ENCODE results near the gene STAG2. TPM values are rescaled to one million over a fixed set of nuclear protein-coding genes. Genes with fewer than 3 reads are reported as not detected.
A peak's percentile ranks its signal among the peaks of the same experiment; 100 is the strongest.

Gene STAG2
- polyA plus RNA-seq, 3 donors, result 20.6 to 56.2 (median 40.9) TPM

GRCh38 chrX:123973921-123974320 is 12.4 kb downstream of the STAG2 start:
- intact Hi-C loops (cut with micrococcal nuclease), result loop anchor here (10.0 kb wide), 2 partner anchors 89 to 139 kb away; no protein-coding TSS in a partner anchor
- H3K9ac ChIP-seq (ENCODE audit: insufficient read depth, low read length, poor library complexity, severe bottlenecking), result no peak overlapping the region
- no peaks in the 10 kb centered on the region for H3K9me3 ChIP-seq (replicated peaks in 1 of 2; ENCODE audit: control insufficient read depth in 1 of 2, insufficient read depth in 1 of 2, low read length in 2 of 2)
- no peak overlapping the region for H3K4me3 ChIP-seq (replicated peaks in 1 of 3; ENCODE audit: low read depth in 2 of 3, low read length in 3 of 3)
- H3K79me2 ChIP-seq (ENCODE audit: insufficient read depth, low read length), result peaks cover 100% of the 10 kb centered on the region
- no CpG with 5 or more reads among the region's 3 CpGs for WGBS (ENCODE audit: insufficient coverage)
- Mint-ChIP-seq H3K27me3 (ENCODE audit: low read depth in 3 of 3) (peaks cover 0 to 6% (median 0%) of the 10 kb centered on the region in 3 donors), H3K27ac (peak overlapping the region in 6 of 7 donors; percentile 8 to 87 (median 26)), H3K9me3 (no peaks in the 10 kb centered on the region), H3K4me3 (no peak overlapping the region), H3K36me3 (no peaks in the 10 kb centered on the region), H3K4me1 (peaks cover 36% of the 10 kb centered on the region)
- no peaks in the 10 kb centered on the region for H3K36me3 ChIP-seq (replicated peaks in 1 of 2; ENCODE audit: control insufficient read depth in 1 of 2, insufficient read depth in 2 of 2, low read length in 2 of 2)
- no peak for TF ChIP-seq CTCF (IDR thresholded peaks at IDR 0.05)
- H4K20me1 ChIP-seq (ENCODE audit: insufficient read depth, low read length), result peaks cover 49% of the 10 kb centered on the region
- no peaks in the 10 kb centered on the region for H3K27me3 ChIP-seq (ENCODE audit: control insufficient read depth in 2 of 2, insufficient read depth in 2 of 2, low read length in 2 of 2)
- no peak overlapping the region for H2AFZ ChIP-seq (ENCODE audit: insufficient read depth, low read depth, low read length, poor library complexity, severe bottlenecking)
- no peak overlapping the region for H3K27ac ChIP-seq (ENCODE audit: low read depth in 1 of 2, low read length in 2 of 2)
- DNase-seq, result no peak
- peaks cover 29 to 56% of the 10 kb centered on the region in 2 donors for H3K4me1 ChIP-seq (ENCODE audit: control insufficient read depth in 1 of 2, insufficient read depth in 2 of 2, low read length in 2 of 2)
- H3K4me2 ChIP-seq (replicated peaks; ENCODE audit: extremely low read depth, low read length, poor library complexity, severe bottlenecking), result no peak overlapping the region

GRCh38 chrX:123975180-123975579 is 13.7 kb downstream of the STAG2 start:
- peaks cover 54% of the 10 kb centered on the region for H4K20me1 ChIP-seq (ENCODE audit: insufficient read depth, low read length)
- TF ChIP-seq CTCF (IDR thresholded peaks at IDR 0.05), result no peak
- no peak overlapping the region for H3K4me3 ChIP-seq (replicated peaks in 1 of 3; ENCODE audit: low read depth in 2 of 3, low read length in 3 of 3)
- H3K9me3 ChIP-seq (replicated peaks in 1 of 2; ENCODE audit: control insufficient read depth in 1 of 2, insufficient read depth in 1 of 2, low read length in 2 of 2), result no peaks in the 10 kb centered on the region
- Mint-ChIP-seq H3K27ac (peak overlapping the region in 6 of 7 donors; percentile 19 to 89 (median 66)), H3K27me3 (ENCODE audit: low read depth in 3 of 3) (peaks cover 0 to 3% (median 0%) of the 10 kb centered on the region in 3 donors), H3K9me3 (no peaks in the 10 kb centered on the region), H3K36me3 (no peaks in the 10 kb centered on the region), H3K4me3 (no peak overlapping the region), H3K4me1 (peaks cover 31% of the 10 kb centered on the region)
- no peaks in the 10 kb centered on the region for H3K27me3 ChIP-seq (ENCODE audit: control insufficient read depth in 2 of 2, insufficient read depth in 2 of 2, low read length in 2 of 2)
- no peaks in the 10 kb centered on the region for H3K36me3 ChIP-seq (replicated peaks in 1 of 2; ENCODE audit: control insufficient read depth in 1 of 2, insufficient read depth in 2 of 2, low read length in 2 of 2)
- no peak overlapping the region for H3K9ac ChIP-seq (ENCODE audit: insufficient read depth, low read length, poor library complexity, severe bottlenecking)
- H3K4me1 ChIP-seq (ENCODE audit: control insufficient read depth in 1 of 2, insufficient read depth in 2 of 2, low read length in 2 of 2), result peaks cover 25 to 44% of the 10 kb centered on the region in 2 donors
- peak overlapping the region; percentile 50 to 51 for H3K27ac ChIP-seq (ENCODE audit: low read depth in 1 of 2, low read length in 2 of 2)
- H3K4me2 ChIP-seq (replicated peaks; ENCODE audit: extremely low read depth, low read length, poor library complexity, severe bottlenecking), result no peak overlapping the region
- whole genome bisulfite sequencing (ENCODE audit: insufficient coverage), result no CpG with 5 or more reads among the region's 6 CpGs
- no peak overlapping the region for H2AFZ ChIP-seq (ENCODE audit: insufficient read depth, low read depth, low read length, poor library complexity, severe bottlenecking)
- peak in 2 of 3 donors; percentile 34 to 50 for DNase-seq
- intact Hi-C loops (cut with micrococcal nuclease), result loop anchor here (10.0 kb wide), 2 partner anchors 90 to 140 kb away; no protein-coding TSS in a partner anchor
- peaks cover 100% of the 10 kb centered on the region for H3K79me2 ChIP-seq (ENCODE audit: insufficient read depth, low read length)
